SK-N-MC (cell line): ENCODE results near the gene KIAA0825.

ENCODE experiments used
- EZH2 ChIP-seq: fragments of 200-600 bp; sonication (generic); IDR thresholded peaks from one replicate; pipeline ENCODE4 v1.6.1; 2017; ENCODE audit warnings: antibody characterized with exemption
- POLR2AphosphoS5 ChIP-seq: IDR thresholded peaks from 2 replicates; pipeline ENCODE4 v1.6.1; 2012; ENCODE audit warnings: mild to moderate bottlenecking, low read depth, low read length, borderline replicate concordance

DNA sequence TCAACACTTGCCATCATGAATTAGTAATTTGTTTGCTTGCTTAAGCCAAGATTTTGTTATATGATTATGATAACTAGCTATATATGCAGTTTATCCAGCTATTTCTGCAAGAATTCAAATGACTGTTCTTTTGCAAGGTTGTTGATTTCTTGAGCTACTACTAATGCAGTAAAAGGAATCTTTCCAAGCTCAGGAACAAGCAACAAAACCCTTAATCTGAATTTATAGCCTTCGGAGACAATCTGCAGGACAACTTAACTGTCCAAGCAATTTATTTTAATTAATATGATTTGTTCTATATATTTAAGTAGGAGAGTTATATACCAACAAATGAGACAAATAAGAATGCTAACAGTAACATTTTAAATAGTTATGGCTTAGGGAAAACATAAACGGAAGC, 450.3 kb downstream of the KIAA0825 start:
- TF ChIP-seq POLR2AphosphoS5 (no peak), EZH2 (no peak)
